Endothelial cell of umbilical vein (primary cell): ENCODE results near the gene NRXN3.

Source experiments
- CTCF ChIP-seq, 2 donors: IDR thresholded peaks; 1 replicate in 1 of 2; 2 replicates in 1 of 2; pipeline ENCODE4 v1.5.1; 2011; ENCODE audit warnings: low read length in 2 of 2, mild to moderate bottlenecking in 2 of 2, moderate library complexity in 2 of 2, control low read depth in 1 of 2, inconsistent platforms in 1 of 2, low read depth in 1 of 2; ENCODE audit not compliant: insufficient read depth in 1 of 2; ENCODE audit errors: extremely low read depth in 1 of 2
- EZH2 ChIP-seq: IDR thresholded peaks from 2 replicates; pipeline ENCODE4 v1.6.1; 2012; ENCODE audit warnings: borderline replicate concordance, low read depth, mild to moderate bottlenecking, moderate library complexity, low read length, inconsistent platforms; ENCODE audit not compliant: severe bottlenecking
- MAX ChIP-seq: IDR thresholded peaks from 2 replicates; pipeline ENCODE4 v1.6.1; 2011; ENCODE audit not compliant: insufficient read depth, insufficient read length
- POLR2A ChIP-seq: IDR thresholded peaks from 2 replicates; pipeline ENCODE4 v1.6.1; 2012; ENCODE audit warnings: low read depth, mild to moderate bottlenecking, control low read depth, low read length
- POLR2AphosphoS5 ChIP-seq: IDR thresholded peaks from 2 replicates; pipeline ENCODE4 v1.6.1; 2012; ENCODE audit warnings: low read depth, mild to moderate bottlenecking, control low read depth, low read length, moderate library complexity; ENCODE audit not compliant: insufficient read depth

- TF ChIP-seq POLR2A (no peak), CTCF (IDR thresholded peaks at IDR 0.05; ENCODE audit: extremely low read depth in 1 of 2, insufficient read depth in 1 of 2, low read depth in 1 of 2, low read length in 2 of 2) (no peak), POLR2AphosphoS5 (no peak), MAX (no peak), EZH2 (no peak)
These were observed 1416.2 kb downstream of the NRXN3 start for GRCh38 chr14:79586416-79586815.
